NT2/D1 (cell line): ENCODE results near the gene FILIP1L.

ENCODE experiments used
- SUZ12 ChIP-seq: IDR thresholded peaks from 2 replicates; pipeline ENCODE4 v1.6.1; 2011; ENCODE audit not compliant: insufficient read length, insufficient read depth; ENCODE audit errors: extremely low read depth
- YY1 ChIP-seq: IDR thresholded peaks from 2 replicates; pipeline ENCODE4 v1.6.1; 2011; ENCODE audit not compliant: insufficient read length, insufficient read depth

DNA sequence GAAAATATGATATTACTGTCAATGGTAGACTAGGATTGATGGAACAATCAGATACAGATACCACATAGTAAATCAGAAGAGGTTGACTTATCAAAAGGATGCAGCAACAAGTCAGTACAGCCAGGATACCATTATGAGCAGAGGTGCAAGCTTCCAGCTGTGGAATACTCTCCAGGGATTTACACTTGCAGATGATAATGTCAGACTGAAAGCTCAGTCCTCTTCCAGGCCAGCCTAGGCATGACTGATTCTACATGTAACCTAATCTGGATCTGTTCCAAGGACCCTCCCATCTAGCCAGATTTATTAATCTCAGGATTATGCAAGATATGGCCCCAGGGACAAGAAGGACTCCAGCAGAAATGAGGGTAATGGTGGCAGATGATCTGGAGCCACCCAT lies 8.2 kb downstream of the FILIP1L start:
- no peak for TF ChIP-seq YY1
- no peak for TF ChIP-seq SUZ12
